Osteoblast (primary cell): ENCODE data around the gene PIP4K2C. TPM values are rescaled to one million over a fixed set of nuclear protein-coding genes. Genes with fewer than 3 reads are reported as not detected.
"Not testable (repeated sequence)": the region's sequence is repeated elsewhere in the genome, so short reads cannot be mapped to it uniquely, and the experiment has no call there.

Source experiments
- DNase-seq: peaks from one replicate; pipeline ENCODE4 v3.0.0; 2011; ENCODE audit warnings: low spot score, mixed read lengths; ENCODE audit not compliant: insufficient read length; ENCODE audit errors: missing footprints
- H2AFZ ChIP-seq: 2 replicates; pipeline ENCODE4 v1.6.0; 2011; ENCODE audit warnings: mild to moderate bottlenecking, low read length
- H3K27ac ChIP-seq: 2 replicates; pipeline ENCODE4 v1.5.1; 2011; ENCODE audit warnings: mild to moderate bottlenecking, low read depth, low read length, moderate library complexity
- H3K27me3 ChIP-seq: 2 replicates; pipeline ENCODE4 v1.6.0; 2012; ENCODE audit warnings: mild to moderate bottlenecking, control low read depth, inconsistent platforms, low read length, moderate library complexity; ENCODE audit not compliant: insufficient read depth
- H3K36me3 ChIP-seq: 2 replicates; pipeline ENCODE4 v1.5.1; 2011; ENCODE audit warnings: mild to moderate bottlenecking, low read length, control low read depth, moderate library complexity; ENCODE audit not compliant: insufficient read depth
- H3K4me1 ChIP-seq: 2 replicates; pipeline ENCODE4 v1.5.1; 2011; ENCODE audit warnings: mild to moderate bottlenecking, low read length, control low read depth, moderate library complexity; ENCODE audit not compliant: insufficient read depth
- H3K4me2 ChIP-seq: 2 replicates; pipeline ENCODE4 v1.6.0; 2011; ENCODE audit warnings: mild to moderate bottlenecking, low read length; ENCODE audit not compliant: insufficient read depth
- H3K4me3 ChIP-seq: fragments of 200-600 bp; sonication (generic); 3 replicates; pipeline ENCODE4 v1.5.1; 2012; ENCODE audit warnings: mild to moderate bottlenecking, low read length, inconsistent platforms; ENCODE audit not compliant: insufficient read depth
- H3K79me2 ChIP-seq: 2 replicates; pipeline ENCODE4 v1.6.0; 2012; ENCODE audit warnings: mild to moderate bottlenecking, low read length, control low read depth, inconsistent platforms; ENCODE audit not compliant: insufficient read depth
- H3K9me3 ChIP-seq: 2 replicates; pipeline ENCODE4 v1.5.1; 2011; ENCODE audit warnings: low read depth, low read length, control low read depth
- H4K20me1 ChIP-seq: 2 replicates; pipeline ENCODE4 v1.6.0; 2012; ENCODE audit warnings: mild to moderate bottlenecking, low read length, control low read depth; ENCODE audit not compliant: insufficient read depth
- CTCF ChIP-seq: IDR thresholded peaks from 2 replicates; pipeline ENCODE4 v1.5.1; 2011; ENCODE audit warnings: mild to moderate bottlenecking, low read depth, low read length, moderate library complexity; ENCODE audit errors: extremely low read depth
- total RNA-seq: library from RNA; depleted of rRNA; stranded (reverse); fragments of >200 nt; gene quantifications from 2 replicates; pipeline ENCODE4 v1.2.3, GENCODE V29; 2012

PIP4K2C gene
- total RNA-seq, 1 donor = 36.6 TPM

- peaks cover 35% of the 10 kb centered on the region for H3K27me3 ChIP-seq
- no peaks in the 10 kb centered on the region for H3K79me2 ChIP-seq
- no peaks in the 10 kb centered on the region for H3K36me3 ChIP-seq
- no peak for TF ChIP-seq CTCF
- DNase-seq = no peak
- H3K4me1 ChIP-seq = no peaks in the 10 kb centered on the region
- no peaks in the 10 kb centered on the region for H4K20me1 ChIP-seq
- no peak overlapping the region for H2AFZ ChIP-seq
- H3K9me3 ChIP-seq = no peaks in the 10 kb centered on the region
- H3K27ac ChIP-seq = no peak overlapping the region
- H3K4me3 ChIP-seq = no peak overlapping the region
- no peak overlapping the region for H3K4me2 ChIP-seq
Measured at GRCh38 chr12:57585156-57585555, 5.8 kb upstream of the PIP4K2C start.

- no peak for TF ChIP-seq CTCF
- Histone ChIP-seq H3K27me3 (peaks cover 35% of the 10 kb centered on the region), H3K36me3 (no peaks in the 10 kb centered on the region), H3K4me3 (no peak overlapping the region), H3K79me2 (no peaks in the 10 kb centered on the region), H4K20me1 (no peaks in the 10 kb centered on the region), H2AFZ (no peak overlapping the region), H3K4me1 (peaks cover 3% of the 10 kb centered on the region), H3K27ac (no peak overlapping the region), H3K4me2 (no peak overlapping the region), H3K9me3 (no peaks in the 10 kb centered on the region)
- DNase-seq = no peak
Measured at GRCh38 chr12:57586128-57586527, 4.9 kb upstream of the PIP4K2C start.

- peaks cover 35% of the 10 kb centered on the region for H3K27me3 ChIP-seq
- H4K20me1 ChIP-seq = no peaks in the 10 kb centered on the region
- no peak overlapping the region for H2AFZ ChIP-seq
- no peak overlapping the region for H3K4me3 ChIP-seq
- H3K4me1 ChIP-seq = peaks cover 6% of the 10 kb centered on the region
- no peaks in the 10 kb centered on the region for H3K9me3 ChIP-seq
- no peak for DNase-seq
- H3K4me2 ChIP-seq = no peak overlapping the region
- no peaks in the 10 kb centered on the region for H3K36me3 ChIP-seq
- TF ChIP-seq CTCF = no peak
- H3K79me2 ChIP-seq = no peaks in the 10 kb centered on the region
- H3K27ac ChIP-seq = no peak overlapping the region
Measured at GRCh38 chr12:57586832-57587429, 4.1 kb upstream of the PIP4K2C start.

DNA sequence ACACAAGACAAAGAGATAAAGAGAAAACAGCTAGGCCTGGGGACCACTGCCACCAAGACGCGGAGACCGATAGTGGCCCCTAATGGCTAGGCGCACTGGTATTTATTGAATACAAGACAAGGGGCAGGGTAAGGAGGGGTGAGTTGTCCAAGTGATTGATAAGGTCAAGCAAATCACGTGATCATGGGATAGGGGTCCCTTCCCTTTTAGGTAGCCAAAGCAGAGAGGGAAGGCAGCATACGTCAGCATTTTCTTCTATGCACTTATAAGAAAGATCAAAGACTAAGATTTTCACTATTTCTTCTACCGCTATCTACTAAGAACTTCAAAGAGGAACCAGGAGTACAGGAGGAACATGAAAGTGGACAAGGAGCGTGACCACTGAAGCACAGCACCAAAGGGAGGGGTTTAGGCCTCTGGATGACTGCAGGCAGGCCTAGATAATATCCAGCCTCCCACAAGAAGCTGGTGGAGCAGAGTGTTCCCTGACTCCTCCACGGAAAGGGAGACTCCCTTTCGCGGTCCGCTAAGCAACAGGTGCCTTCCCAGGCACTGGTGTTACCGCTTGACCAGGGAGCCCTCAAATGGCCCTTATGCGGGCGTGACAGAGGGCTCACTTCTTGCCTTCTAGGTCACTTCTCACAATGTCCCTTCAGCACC, 1.9 kb upstream of the PIP4K2C start:
- H3K4me2 ChIP-seq, H3K79me2 ChIP-seq, H3K4me1 ChIP-seq, DNase-seq, H2AFZ ChIP-seq, H4K20me1 ChIP-seq, H3K4me3 ChIP-seq, H3K27ac ChIP-seq, H3K9me3 ChIP-seq, H3K36me3 ChIP-seq: not testable (repeated sequence)
- H3K27me3 ChIP-seq = peaks cover 35% of the 10 kb centered on the region
